H54 (cell line): Measurements from ENCODE around the gene KRTAP10-6.

ENCODE experiments used
- DNase-seq: peaks from one replicate; pipeline ENCODE4 v3.0.0; 2011; ENCODE audit warnings: low spot score, mixed read lengths; ENCODE audit not compliant: insufficient read length
- FAIRE-seq: peaks from 3 replicates; lab custom pipeline; 2011; peaks lifted over from hg19 to GRCh38; lab: Jason Lieb, UNC
- POLR2A ChIP-seq: IDR thresholded peaks from 2 replicates; pipeline ENCODE4 v1.6.1; 2011; ENCODE audit warnings: low read depth, mild to moderate bottlenecking, low read length

The KRTAP10-6 gene

DNA sequence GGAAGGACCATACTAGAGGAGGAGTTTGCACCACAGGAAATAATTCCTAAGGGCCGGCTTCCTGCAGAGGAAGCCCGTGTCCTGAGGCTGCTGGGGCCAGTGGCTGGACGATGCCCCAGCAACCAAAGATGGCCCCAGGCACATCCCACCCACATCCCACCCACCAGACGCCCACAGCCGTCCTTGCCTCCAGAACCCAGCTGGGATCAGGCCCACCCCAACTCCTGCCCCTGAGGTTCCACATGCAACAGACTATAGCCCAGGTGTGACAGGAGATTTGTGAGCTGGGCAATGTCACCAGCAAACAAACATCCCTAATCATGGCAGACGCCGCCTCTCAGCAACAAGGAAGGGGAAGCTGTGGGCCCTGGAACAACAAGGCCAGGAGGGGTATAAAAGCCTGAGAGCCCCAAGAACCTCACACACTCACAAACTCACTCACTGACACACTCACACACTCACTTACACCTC lies 34.4 kb upstream of the KRTAP10-6 start, which contains the start of gene KRTAP10-9:
Gene KRTAP10-9, plus strand, starts transcription at position 421 of the 471 bp plus-strand sequence. CDS start 79 bp downstream, outside the sequence.
- no peak for TF ChIP-seq POLR2A
- DNase-seq (no peak), FAIRE-seq (no peak)

DNA sequence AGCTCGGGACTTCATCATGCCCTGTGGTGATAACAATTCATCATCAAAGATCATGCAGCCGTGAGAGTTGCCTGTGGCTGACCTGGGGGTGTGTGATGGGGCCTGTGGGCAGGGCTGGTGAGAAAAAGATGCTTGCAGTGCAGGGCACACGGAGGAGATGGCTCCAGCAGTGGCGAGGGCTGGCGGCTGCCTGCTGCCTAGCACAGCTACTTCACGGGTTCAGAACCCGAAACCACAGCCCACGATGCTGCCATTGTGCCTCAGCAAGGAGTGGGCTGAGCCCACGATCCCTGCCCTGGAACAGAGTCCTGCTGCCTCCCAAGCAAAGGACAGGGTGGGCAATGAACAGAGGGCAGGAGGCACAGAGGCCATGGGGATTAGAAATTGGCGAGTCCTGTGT lies 34.0 kb upstream of the KRTAP10-6 start:
- DNase-seq (no peak), FAIRE-seq (no peak)

DNA sequence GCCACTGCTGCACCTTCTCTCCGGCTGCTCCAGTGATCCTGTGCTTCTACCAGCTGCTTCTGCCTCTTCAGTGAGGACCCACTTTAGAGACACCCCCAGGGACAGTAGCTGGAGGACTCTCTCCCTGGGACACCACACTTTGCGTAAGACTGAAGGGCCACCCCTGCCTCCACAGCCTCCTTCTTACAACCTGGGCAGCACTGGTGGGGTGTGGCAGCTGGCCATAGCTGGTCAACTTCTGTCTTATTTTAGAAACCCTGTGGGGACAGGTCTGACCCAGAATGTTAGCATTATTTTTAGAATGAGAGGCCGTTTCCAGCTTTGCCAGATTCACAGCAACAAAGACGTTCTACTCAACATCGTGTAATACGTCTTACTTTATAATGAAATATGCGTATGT lies 33.5 kb upstream of the KRTAP10-6 start:
- no peak for DNase-seq
- no peak for FAIRE-seq
- no peak for TF ChIP-seq POLR2A

More for the DNA sequence above, 34.0 kb upstream of the KRTAP10-6 start:
- TF ChIP-seq POLR2A, result no peak

DNA sequence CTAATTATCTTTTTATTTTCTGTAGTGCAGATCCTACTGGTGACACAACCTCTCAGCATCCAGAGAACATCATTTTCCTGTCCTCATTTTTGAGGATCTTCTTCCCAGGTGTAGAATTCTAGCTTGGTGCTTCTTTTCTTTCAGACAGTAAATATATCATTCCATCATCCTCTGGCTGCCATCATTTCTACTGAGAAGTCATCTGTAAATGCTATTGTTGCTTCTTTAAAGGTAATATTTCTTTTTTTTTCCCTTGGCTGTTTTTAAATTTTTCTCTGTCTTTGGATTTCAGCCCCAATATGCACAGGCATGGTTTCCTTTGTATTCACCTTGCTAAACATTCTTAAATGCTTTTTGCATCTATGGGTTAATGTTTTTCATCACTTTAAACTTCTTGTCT lies 31.3 kb upstream of the KRTAP10-6 start:
- DNase-seq, result no peak
- no peak for FAIRE-seq
- TF ChIP-seq POLR2A, result no peak

DNA sequence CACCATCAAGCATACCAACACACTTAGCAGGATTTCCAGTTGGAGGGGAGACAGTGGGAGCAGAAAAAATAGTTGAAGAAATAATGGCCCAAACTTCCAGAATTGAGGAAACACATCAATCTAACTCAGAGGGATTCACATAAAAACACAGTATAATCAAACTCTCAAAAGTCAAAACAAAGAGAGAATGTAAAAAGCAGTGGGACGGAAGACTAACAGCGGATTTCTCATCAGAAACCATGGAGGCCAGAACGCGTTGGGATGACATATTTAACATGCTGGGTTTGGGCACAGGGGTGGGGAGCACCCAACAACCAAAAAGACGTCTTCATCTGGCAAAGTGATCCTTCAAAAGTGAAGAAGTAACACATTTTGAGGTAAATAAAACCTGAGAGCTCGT lies 27.6 kb upstream of the KRTAP10-6 start:
- no peak for FAIRE-seq
- TF ChIP-seq POLR2A, result no peak
- no peak for DNase-seq

DNA sequence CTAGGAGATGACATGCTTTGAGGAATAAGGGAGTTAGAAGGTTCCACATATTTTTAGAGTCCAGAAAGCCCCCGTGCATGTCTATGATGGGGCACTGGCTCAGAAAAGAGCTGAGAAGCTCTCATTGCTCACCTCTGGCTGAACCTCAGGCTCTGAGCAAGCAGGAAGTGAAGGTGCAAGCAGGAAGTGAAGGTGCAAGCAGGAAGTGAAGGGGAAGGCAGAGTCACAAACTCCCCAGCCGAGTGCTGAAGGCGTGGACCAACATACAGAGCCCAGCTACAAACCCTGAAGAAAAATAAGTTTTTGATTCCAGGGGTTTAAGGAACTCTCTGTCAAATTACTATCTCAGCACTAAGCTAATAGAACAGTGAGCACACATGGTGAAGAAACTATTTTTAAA lies 26.6 kb upstream of the KRTAP10-6 start:
- TF ChIP-seq POLR2A, result no peak
- DNase-seq (no peak), FAIRE-seq (no peak)

DNA sequence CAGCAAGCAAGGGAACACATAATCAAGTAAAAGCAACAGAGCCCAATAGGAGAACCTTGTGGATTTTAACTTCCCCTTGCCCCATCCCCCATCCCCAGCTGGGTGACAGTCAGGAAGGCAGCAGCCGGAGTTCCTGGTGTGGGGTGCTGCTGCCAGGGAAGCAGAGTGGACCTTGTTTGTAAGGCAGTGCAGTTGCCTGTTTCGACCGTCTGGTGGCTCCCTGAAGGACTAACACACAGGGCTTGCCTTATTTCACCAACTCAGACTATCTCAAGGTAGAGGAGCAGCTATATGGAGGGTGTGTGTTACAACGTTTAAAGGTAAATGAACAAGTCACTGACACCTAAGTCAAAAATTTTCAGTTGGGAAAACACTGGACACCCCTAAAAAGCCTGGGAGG lies 26.2 kb upstream of the KRTAP10-6 start:
- TF ChIP-seq POLR2A, result no peak
- DNase-seq, result no peak
- FAIRE-seq, result no peak

DNA sequence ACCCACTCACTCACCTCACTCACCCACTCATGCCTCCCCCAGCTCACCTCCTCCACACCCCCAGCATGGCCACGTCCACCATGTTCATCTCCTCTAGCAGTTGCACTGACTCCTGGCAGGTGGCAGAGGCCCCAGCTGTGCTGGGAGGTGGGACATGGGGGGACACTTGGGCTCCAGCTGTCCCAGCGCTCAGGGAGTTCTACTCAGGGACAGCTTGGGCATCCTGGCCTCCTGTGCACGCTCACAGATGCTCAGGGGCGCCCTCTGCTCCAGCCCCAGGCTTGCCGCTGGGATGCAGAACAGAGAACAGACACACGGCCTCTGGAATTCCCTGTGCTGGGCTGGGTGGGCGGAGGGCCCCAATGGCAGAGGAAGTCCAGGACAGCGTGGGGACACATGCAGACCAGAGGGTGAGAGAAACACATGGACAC lies 24.8 kb upstream of the KRTAP10-6 start:
- FAIRE-seq (no peak), DNase-seq (no peak)
- TF ChIP-seq POLR2A, result no peak

DNA sequence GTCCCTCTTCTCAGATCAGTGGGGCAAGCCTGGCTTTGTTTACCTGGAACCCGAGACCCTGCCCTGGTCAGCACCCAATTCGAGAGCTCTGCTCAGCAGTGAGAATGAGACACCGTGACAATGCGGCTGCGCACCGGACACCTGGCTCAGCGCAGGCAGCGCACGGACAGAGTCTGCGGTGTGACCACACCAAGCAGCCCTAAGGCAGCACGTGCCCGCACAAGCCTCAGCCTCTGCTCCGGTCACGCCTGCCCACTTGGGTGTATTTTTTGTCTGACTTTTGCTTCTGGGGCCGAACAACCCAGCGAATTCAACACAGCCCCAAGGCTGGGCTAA lies 24.3 kb upstream of the KRTAP10-6 start:
- no peak for TF ChIP-seq POLR2A
- DNase-seq (no peak), FAIRE-seq (no peak)

DNA sequence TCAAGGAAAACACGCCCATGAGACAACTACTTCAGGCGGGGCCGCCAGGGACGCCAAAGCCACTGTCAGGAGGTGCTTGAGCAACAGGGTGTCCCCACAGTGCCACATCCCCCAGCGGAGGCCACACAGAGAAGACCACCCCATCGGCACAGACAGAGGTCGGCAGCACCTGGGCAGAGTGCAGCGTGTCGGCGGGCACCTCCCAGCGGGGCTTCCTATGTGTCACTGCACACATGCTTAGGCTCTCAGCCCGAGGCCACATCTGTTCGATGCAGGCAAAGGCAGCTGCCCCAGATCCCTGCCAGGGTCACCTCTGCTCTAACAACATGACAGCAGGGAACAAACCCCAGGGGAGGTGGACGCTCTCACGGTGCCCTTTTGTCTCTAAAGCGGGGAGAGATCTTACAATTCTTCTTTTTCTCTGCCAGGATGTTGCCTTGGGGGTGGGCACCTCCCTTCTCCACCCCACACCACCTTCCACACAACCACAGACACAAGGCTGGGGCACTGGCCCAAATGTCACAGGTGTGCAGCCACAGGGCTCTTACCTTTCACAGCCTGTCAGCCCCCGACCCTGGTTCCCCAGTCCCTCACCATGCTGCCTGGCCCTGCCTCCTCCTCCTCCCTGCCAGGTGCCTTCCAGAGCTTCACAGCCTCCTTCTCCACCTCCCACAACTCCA lies 23.7 kb upstream of the KRTAP10-6 start:
- no peak for FAIRE-seq
- no peak for TF ChIP-seq POLR2A
- no peak for DNase-seq

DNA sequence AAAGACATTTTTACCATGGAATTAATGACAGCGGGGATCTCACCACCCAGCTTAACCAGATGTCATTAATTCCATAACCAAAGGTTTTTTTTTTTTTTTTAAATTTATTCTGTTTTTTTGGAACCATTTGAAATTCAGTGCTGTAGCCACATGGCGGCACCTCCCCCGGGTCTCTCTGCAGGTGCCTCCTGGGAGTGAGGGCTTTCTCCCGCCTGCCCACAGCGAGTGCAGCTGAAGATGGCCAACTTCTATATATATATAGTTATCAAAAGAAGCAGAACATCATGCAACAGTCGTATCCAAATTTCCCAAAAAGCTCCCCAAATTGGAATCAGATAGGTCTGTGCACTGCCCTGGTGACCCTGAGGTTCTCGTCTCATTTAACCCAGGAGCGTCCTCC lies 23.2 kb upstream of the KRTAP10-6 start:
- no peak for FAIRE-seq
- no peak for DNase-seq
- TF ChIP-seq POLR2A, result no peak

DNA sequence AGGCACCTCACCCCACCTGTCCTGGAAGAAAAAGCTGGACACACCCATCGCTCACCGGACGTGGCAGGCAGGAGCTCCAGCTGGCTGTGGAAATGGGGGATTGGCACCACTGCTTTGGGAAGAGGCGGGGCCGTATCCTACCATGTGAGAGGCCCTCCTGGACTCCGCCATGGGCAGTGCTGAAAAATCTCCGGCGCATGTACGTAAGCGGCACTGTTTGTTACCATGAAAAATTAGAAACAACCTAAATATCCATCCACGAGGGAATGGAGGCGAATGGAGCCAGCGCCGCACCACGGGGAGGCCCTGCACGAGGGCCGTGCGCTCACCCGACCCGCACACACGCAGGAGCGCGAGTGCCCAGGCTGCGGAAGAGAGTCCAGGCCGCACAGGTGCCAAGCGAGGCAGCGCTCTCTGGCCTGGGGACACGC lies 22.7 kb upstream of the KRTAP10-6 start:
- FAIRE-seq, result no peak
- no peak for DNase-seq
- no peak for TF ChIP-seq POLR2A

DNA sequence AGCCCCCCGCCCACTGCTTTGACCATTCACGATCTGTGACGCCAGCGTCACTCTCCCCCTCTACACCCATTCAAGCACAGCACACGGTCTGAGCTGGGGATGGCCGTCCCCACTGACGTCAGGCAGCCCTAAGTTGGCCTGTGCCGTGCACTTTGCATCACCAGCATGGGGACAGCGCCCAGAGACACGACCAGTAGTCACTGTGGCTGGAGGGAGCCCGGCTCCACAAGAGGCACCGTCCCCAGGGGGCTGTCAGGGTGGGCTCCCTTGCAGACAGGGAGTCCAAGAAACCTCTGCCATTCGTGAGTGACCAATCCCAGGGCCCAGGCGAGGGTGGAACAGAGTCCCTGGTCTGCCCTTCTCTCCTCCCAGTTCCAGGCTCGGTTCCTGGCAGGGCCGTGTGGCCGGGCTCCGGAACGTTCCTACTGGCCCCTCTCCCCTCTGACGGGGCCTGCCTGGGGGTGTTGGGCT lies 21.9 kb upstream of the KRTAP10-6 start:
- no peak for FAIRE-seq
- DNase-seq, result no peak
- no peak for TF ChIP-seq POLR2A

DNA sequence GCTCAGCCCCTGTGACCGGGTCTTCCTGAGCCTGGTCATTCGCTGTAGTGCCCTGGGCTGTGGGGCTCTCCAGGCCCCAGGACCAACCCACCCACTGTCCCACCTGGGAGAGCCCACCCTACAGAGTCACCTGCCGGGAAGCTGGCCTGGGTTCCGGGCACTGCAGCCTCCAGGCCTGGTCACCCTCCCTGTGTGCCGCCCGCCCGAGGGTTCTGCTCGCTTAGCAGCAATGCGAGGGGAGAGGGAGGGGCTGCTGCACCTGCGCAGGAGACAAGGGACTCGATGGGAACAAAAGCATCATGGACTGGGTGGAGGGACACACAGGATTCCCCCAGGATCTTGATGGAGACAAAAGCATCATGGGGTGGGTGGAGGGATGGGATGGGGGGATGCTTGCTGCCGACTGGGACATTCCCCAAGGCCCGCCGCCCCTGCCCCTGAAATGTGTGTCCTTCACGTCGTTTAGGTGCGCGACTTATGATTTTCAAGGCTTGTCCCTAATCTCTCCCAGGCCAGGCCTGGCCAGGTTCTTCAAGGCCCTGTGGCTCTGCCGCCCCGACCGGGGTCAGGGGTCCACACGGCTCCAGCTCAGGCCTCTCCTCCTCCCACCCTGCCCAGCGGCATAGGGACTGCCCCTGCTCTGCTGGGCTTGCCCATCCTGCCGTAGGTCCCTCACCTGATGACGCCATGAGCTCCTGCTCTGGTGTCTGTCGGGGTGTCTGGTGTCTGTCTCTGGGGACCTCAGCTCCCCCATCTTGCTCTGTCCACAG lies 21.3 kb upstream of the KRTAP10-6 start:
- FAIRE-seq, result no peak
- no peak for TF ChIP-seq POLR2A
- DNase-seq, result no peak
